Neural crest cell (in vitro differentiated cells): ENCODE results near the gene HOXB5. TPM values are rescaled to one million over a fixed set of nuclear protein-coding genes. Genes with fewer than 3 reads are reported as not detected.

Source experiments
- DNase-seq: peaks from one replicate; pipeline ENCODE4 v3.0.0; 2021; ENCODE audit warnings: low read depth, mixed read lengths, low spot score
- H3K27ac Mint-ChIP-seq: one replicate; pipeline ENCODE4 v1.8.0; 2021; ENCODE audit warnings: mild to moderate bottlenecking, mixed read lengths; ENCODE audit not compliant: unreplicated experiment
- H3K27me3 Mint-ChIP-seq: 2 replicates; pipeline ENCODE4 v1.8.0; 2021; ENCODE audit warnings: low read depth, mild to moderate bottlenecking, mixed read lengths
- H3K36me3 Mint-ChIP-seq: 2 replicates; pipeline ENCODE4 v1.8.0; 2021; ENCODE audit warnings: low read depth, mild to moderate bottlenecking, mixed read lengths
- H3K4me1 Mint-ChIP-seq: 2 replicates; pipeline ENCODE4 v1.8.0; 2021; ENCODE audit warnings: mixed read lengths
- H3K4me3 Mint-ChIP-seq: one replicate; pipeline ENCODE4 v1.8.0; 2021; ENCODE audit warnings: mild to moderate bottlenecking, mixed read lengths
- H3K9me3 Mint-ChIP-seq: 2 replicates; pipeline ENCODE4 v1.8.0; 2021; ENCODE audit warnings: mixed read lengths
- total RNA-seq: library from RNA; stranded (reverse); gene quantifications from 2 replicates; pipeline ENCODE4 v1.2.1, GENCODE V29; 2021
- TF ChIP-seq, protein P1 (sequence below): fragments of 200-600 bp; sonication (generic); conservative IDR thresholded peaks from 2 replicates; pipeline ENCODE4 v1.5.0; 2021; ENCODE audit warnings: antibody characterized with exemption, mild to moderate bottlenecking

Gene HOXB5
- total RNA-seq, 1 donor from 2014 or later: 2.6 TPM

DNA sequence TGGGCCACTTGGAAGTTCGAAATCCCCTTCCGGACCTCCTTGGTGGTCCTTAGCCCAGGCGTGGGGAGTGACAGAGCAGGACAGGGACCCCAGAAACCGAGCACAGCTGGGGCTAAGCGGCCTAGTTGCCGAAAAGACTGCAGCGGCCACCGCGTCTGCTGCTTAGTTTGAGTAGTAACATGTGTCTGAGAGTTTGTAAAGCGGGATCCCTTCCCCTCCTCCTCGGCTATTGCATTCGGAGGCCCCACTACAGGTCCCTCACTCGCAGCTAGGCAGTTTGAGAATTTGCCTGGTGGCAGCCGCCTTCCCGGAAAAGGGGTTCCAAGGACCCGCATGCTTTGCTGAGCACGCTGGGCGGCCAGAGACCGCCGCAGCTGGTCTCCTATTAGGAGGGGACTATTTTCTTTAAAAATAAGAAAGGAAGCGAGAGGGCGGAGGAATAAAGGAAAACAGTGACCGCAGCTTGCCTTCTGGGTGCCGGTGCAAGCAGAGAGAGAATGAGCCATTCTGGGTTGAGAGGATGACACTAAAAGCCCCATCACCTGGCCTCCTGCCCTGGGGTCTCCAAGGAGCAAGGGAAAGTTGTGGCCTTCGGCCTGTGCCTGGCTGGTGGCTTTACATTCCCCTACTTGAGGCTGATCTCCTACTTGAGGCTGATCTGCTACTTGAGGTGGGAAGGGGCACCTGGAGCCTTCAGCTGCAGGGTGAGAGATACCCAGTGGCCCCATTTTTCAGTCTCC is 1.1 kb upstream of the HOXB5 start:
- DNase-seq: no peak
- TF ChIP-seq, protein P1, sequence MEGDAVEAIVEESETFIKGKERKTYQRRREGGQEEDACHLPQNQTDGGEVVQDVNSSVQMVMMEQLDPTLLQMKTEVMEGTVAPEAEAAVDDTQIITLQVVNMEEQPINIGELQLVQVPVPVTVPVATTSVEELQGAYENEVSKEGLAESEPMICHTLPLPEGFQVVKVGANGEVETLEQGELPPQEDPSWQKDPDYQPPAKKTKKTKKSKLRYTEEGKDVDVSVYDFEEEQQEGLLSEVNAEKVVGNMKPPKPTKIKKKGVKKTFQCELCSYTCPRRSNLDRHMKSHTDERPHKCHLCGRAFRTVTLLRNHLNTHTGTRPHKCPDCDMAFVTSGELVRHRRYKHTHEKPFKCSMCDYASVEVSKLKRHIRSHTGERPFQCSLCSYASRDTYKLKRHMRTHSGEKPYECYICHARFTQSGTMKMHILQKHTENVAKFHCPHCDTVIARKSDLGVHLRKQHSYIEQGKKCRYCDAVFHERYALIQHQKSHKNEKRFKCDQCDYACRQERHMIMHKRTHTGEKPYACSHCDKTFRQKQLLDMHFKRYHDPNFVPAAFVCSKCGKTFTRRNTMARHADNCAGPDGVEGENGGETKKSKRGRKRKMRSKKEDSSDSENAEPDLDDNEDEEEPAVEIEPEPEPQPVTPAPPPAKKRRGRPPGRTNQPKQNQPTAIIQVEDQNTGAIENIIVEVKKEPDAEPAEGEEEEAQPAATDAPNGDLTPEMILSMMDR: no peak
- H3K9me3 Mint-ChIP-seq: no peaks in the 10 kb centered on the region
- no peak overlapping the region for H3K27ac Mint-ChIP-seq
- H3K4me3 Mint-ChIP-seq: peak overlapping the region; percentile 81
- peaks cover 20% of the 10 kb centered on the region for H3K36me3 Mint-ChIP-seq
- peaks cover 100% of the 10 kb centered on the region for H3K27me3 Mint-ChIP-seq
- H3K4me1 Mint-ChIP-seq: peaks cover 16% of the 10 kb centered on the region

DNA sequence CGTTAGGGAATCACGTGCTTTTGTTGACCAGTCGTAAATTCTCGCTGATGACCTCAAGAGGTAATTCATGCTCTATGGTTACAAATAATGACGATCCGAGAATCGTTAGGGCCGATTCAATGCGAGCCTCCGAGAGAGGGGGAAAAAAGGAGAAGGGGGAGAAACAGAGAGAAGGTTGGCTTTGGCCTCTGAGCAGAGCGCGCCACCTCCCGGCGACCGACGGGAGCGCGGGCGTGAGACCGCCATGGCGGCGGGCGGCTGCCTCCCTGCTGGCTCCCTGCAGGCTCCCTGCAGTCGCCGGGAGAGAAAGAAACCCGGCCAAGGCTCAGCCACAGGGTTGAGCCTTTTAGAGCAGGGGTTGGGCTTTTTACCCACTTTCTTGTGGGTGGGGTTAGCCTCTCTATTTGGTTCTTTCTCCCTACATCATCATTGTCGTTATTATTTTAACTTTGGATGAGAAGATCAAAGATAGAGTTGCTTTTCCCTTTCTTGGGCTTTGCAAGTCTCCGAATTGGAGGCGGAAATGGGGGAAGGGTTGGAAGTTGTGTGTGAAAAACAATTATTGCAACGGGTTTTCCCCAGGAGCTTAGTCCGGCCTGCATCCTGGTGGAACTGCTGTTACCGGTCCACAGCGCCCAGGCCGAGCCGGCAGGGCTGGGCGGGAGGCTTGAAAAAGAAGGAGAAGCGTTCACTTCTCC is 410 bp upstream of the HOXB5 start:
- peak; percentile 88 for DNase-seq
- Mint-ChIP-seq H3K4me1 (peaks cover 16% of the 10 kb centered on the region), H3K27me3 (peaks cover 100% of the 10 kb centered on the region), H3K9me3 (no peaks in the 10 kb centered on the region), H3K27ac (no peak overlapping the region), H3K36me3 (peaks cover 20% of the 10 kb centered on the region), H3K4me3 (peak overlapping the region; percentile 81)
- TF ChIP-seq, protein P1: peak; percentile 92

DNA sequence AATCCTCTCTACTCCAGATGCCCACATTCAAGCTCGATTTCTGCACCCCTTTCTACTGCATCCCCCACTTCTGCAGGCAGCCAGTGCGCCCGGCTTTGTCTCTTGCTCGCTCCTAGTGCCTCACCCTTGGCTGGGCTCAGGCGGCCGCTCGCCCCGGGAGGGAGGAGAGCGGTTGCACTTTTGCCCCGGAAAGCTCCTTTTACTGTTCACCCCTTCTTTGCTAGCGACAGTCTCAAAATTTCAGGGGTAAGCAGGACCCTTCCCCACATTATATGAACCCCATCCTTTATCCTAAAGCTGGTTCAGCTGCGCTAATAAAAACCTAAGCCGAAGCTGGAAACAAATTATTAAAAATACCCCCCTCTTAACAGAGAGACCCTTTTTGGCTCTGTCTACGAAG is 1.0 kb downstream of the HOXB5 start:
- peaks cover 16% of the 10 kb centered on the region for H3K4me1 Mint-ChIP-seq
- peak overlapping the region; percentile 81 for H3K4me3 Mint-ChIP-seq
- no peaks in the 10 kb centered on the region for H3K9me3 Mint-ChIP-seq
- H3K27ac Mint-ChIP-seq: no peak overlapping the region
- peaks cover 18% of the 10 kb centered on the region for H3K36me3 Mint-ChIP-seq
- TF ChIP-seq, protein P1: no peak
- H3K27me3 Mint-ChIP-seq: peaks cover 100% of the 10 kb centered on the region
- no peak for DNase-seq

DNA sequence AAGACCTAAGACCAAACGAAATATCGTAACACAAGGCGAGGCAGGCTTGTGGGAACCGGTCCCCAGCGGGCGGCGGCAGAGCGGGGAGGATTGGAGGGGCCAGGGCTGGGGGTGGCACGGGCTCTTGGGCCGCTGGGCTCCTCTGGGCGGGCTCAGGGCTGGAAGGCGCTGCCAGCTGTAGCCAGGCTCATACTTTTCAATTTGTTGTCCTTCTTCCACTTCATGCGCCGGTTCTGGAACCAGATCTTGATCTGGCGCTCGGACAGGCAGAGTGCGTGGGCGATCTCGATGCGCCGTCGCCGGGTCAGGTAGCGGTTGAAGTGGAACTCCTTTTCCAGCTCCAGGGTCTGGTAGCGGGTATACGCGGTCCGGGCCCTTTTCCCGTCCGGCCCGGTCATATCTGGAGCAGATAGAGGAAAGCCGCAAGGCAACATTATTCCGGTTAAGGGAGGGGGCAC is 1.5 kb downstream of the HOXB5 start:
- peaks cover 16% of the 10 kb centered on the region for H3K4me1 Mint-ChIP-seq
- H3K4me3 Mint-ChIP-seq: peak overlapping the region; percentile 92
- no peak for DNase-seq
- no peaks in the 10 kb centered on the region for H3K9me3 Mint-ChIP-seq
- TF ChIP-seq, protein P1: no peak
- H3K27ac Mint-ChIP-seq: no peak overlapping the region
- H3K36me3 Mint-ChIP-seq: peaks cover 20% of the 10 kb centered on the region
- H3K27me3 Mint-ChIP-seq: peaks cover 100% of the 10 kb centered on the region

DNA sequence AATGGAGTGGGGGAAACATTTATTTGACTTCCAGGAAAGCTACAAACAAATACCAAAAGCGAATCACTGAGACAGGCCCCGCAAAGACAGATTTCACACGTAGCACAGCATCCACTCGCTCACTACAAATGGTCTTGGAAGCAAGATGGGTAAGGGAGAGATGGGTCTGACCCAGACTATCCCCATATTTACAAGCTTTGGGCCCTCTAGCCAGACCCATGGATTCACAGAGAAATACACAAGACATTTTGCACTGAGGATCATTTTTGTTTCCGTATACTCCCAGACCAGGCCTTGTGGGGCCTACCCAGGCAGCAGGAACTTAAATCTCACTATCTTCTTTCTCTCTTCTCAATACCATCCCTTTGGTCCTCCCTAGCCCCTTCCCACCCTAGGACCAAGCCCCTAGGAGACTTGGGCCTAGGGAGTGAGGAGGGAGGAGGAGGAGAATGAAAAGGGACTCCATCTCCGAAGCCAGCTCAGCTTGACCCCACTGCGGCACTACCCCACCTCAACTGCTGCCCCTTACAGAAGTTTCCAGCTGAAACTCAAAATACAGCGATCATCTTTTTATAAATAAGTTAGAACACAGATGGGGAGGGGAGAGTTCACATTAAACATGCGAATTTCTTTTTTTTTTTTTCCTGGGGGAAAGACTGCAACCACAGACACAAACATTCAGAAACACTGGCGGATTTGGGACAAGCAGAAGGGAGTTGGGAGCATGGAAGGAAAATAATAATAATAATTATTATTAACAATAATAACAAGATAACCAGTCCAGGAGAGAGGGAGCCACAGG is 2.1 kb downstream of the HOXB5 start:
- H3K27me3 Mint-ChIP-seq: peaks cover 100% of the 10 kb centered on the region
- peaks cover 20% of the 10 kb centered on the region for H3K36me3 Mint-ChIP-seq
- DNase-seq: no peak
- H3K27ac Mint-ChIP-seq: no peak overlapping the region
- TF ChIP-seq, protein P1: no peak
- peak overlapping the region; percentile 92 for H3K4me3 Mint-ChIP-seq
- H3K4me1 Mint-ChIP-seq: peaks cover 17% of the 10 kb centered on the region
- H3K9me3 Mint-ChIP-seq: no peaks in the 10 kb centered on the region
